Common myeloid progenitor, CD34-positive (primary cell): ENCODE measurements around the gene CCAR1.

Experiments
- CTCF ChIA-PET: fragments of 350-600 bp; sonication (Branson Sonifier 250); formaldehyde crosslinking; loops from one replicate; lab custom pipeline; 2021; ENCODE audit warnings: antibody characterized with exemption; lab: Charles Lee
- POLR2A ChIA-PET: fragments of 350-600 bp; sonication (Branson Sonifier 250); formaldehyde crosslinking; loops from one replicate; lab custom pipeline; 2021; ENCODE audit warnings: antibody characterized with exemption; lab: Charles Lee
- DNase-seq, 3 donors: peaks; one replicate each; pipeline versions ENCODE4 v3.0.0 to v3.0.0-alpha.2; 2013
- H3K27ac ChIP-seq, 2 experiments: 1 replicate in 1 of 2; 2 replicates in 1 of 2; pipeline ENCODE4 v1.7.0; 2013; ENCODE audit warnings: inconsistent platforms in 2 of 2, low read length in 2 of 2, mild to moderate bottlenecking in 2 of 2, low read depth in 1 of 2, moderate library complexity in 1 of 2; ENCODE audit not compliant: severe bottlenecking in 2 of 2, insufficient read depth in 1 of 2, poor library complexity in 1 of 2
- H3K27me3 ChIP-seq, 5 experiments: replicated peaks in 2 of 5; 1 replicate in 3 of 5; 2 replicates in 2 of 5; pipeline versions ENCODE4 v1.6.1 to v1.7.0; 2013; ENCODE audit warnings: low read length in 4 of 5, mild to moderate bottlenecking in 2 of 5, moderate library complexity in 2 of 5, inconsistent platforms in 1 of 5; ENCODE audit not compliant: insufficient read depth in 5 of 5, control insufficient read depth in 4 of 5
- H3K36me3 ChIP-seq, 4 experiments: 1 replicate in 2 of 4; 2 replicates in 2 of 4; pipeline versions ENCODE4 v1.6.1 to v1.7.0; 2013; ENCODE audit warnings: low read length in 3 of 4, control low read depth in 1 of 4, mild to moderate bottlenecking in 1 of 4; ENCODE audit not compliant: control insufficient read depth in 4 of 4, insufficient read depth in 4 of 4
- H3K4me1 ChIP-seq, 4 experiments: 1 replicate in 3 of 4; 2 replicates in 1 of 4; pipeline versions ENCODE4 v1.6.1 to v1.7.1; 2013; ENCODE audit warnings: low read length in 3 of 4, mild to moderate bottlenecking in 3 of 4, control low read depth in 1 of 4, inconsistent platforms in 1 of 4, moderate library complexity in 1 of 4; ENCODE audit not compliant: control insufficient read depth in 4 of 4, insufficient read depth in 4 of 4; ENCODE audit errors: control extremely low read depth in 1 of 4
- H3K4me3 ChIP-seq, 7 experiments: 1 replicate in 4 of 7; 2 replicates in 3 of 7; pipeline versions ENCODE4 v1.5.1 to v1.7.0; 2013; ENCODE audit warnings: mild to moderate bottlenecking in 7 of 7, low read length in 6 of 7, moderate library complexity in 6 of 7, inconsistent platforms in 2 of 7, low read depth in 2 of 7, control low read depth in 1 of 7; ENCODE audit not compliant: insufficient read depth in 4 of 7, control insufficient read depth in 1 of 7; ENCODE audit errors: extremely low read depth in 1 of 7
- H3K9me3 ChIP-seq, 5 experiments: 1 replicate in 4 of 5; 2 replicates in 1 of 5; pipeline versions ENCODE4 v1.6.1 to v1.7.1; 2013; ENCODE audit warnings: low read length in 4 of 5, mild to moderate bottlenecking in 2 of 5, inconsistent platforms in 1 of 5, low read depth in 1 of 5, moderate library complexity in 1 of 5; ENCODE audit not compliant: control insufficient read depth in 4 of 5, insufficient read depth in 2 of 5; ENCODE audit errors: control extremely low read depth in 1 of 5
- WGBS: methylation state at CpG from one replicate; pipeline ENCODE4 v1.1.5; 2013; ENCODE audit not compliant: insufficient coverage; 5-methylcytosine and 5-hydroxymethylcytosine counted together

Gene CCAR1

GRCh38 chr10:68787813-68788212 is 66.8 kb downstream of the CCAR1 start:
- no peak overlapping the region for H3K4me3 ChIP-seq
- ChIA-PET CTCF (interaction anchor here (1.3 to 2.7 kb wide), 2 partner anchors 110 to 112 kb away, joined by 3 to 8 read pairs; no protein-coding TSS in a partner anchor), POLR2A (no interaction called here)
- no peak overlapping the region for H3K27ac ChIP-seq
- WGBS: no CpG with 5 or more reads among the region's 3 CpGs
- no peaks in the 10 kb centered on the region for H3K27me3 ChIP-seq
- no peak for DNase-seq
- no peaks in the 10 kb centered on the region for H3K4me1 ChIP-seq
- H3K9me3 ChIP-seq: no peaks in the 10 kb centered on the region
- H3K36me3 ChIP-seq: peaks cover 10 to 70% (median 57%) of the 10 kb centered on the region in 4 experiments

- ChIA-PET CTCF (interaction anchor here (1.0 kb wide), 1 partner anchor 120 kb away, joined by 3 read pairs; no protein-coding TSS in a partner anchor), POLR2A (no interaction called here)
- WGBS: 99% methylated on average over 7 of the region's 10 CpGs
- no peak for DNase-seq
- Histone ChIP-seq H3K4me1 (no peaks in the 10 kb centered on the region), H3K27ac (no peak overlapping the region), H3K4me3 (no peak overlapping the region), H3K9me3 (no peaks in the 10 kb centered on the region), H3K36me3 (peaks cover 10 to 66% (median 52%) of the 10 kb centered on the region in 4 experiments), H3K27me3 (no peaks in the 10 kb centered on the region)
Measured at GRCh38 chr10:68790476-68790875, 69.4 kb downstream of the CCAR1 start.

GRCh38 chr10:68792115-68792514 is 71.1 kb downstream of the CCAR1 start:
- Histone ChIP-seq H3K27me3 (no peaks in the 10 kb centered on the region), H3K9me3 (no peaks in the 10 kb centered on the region), H3K36me3 (peaks cover 9 to 61% (median 46%) of the 10 kb centered on the region in 4 experiments), H3K4me1 (no peaks in the 10 kb centered on the region), H3K4me3 (no peak overlapping the region), H3K27ac (no peak overlapping the region)
- POLR2A ChIA-PET: no interaction called here
- CTCF ChIA-PET: interaction anchor here (0.7 to 1.7 kb wide), 3 partner anchors 10 to 108 kb away, joined by 3 to 5 read pairs (median 3); no protein-coding TSS in a partner anchor
- 89% methylated on average over 1 of the region's 1 CpG for WGBS
- DNase-seq: peak; percentile 31 to 61 (median 56)

GRCh38 chr10:68795886-68796532 is 75.0 kb downstream of the CCAR1 start:
- DNase-seq: no peak
- Histone ChIP-seq H3K27me3 (no peaks in the 10 kb centered on the region), H3K4me1 (no peaks in the 10 kb centered on the region), H3K9me3 (no peaks in the 10 kb centered on the region), H3K4me3 (no peak overlapping the region), H3K27ac (no peak overlapping the region), H3K36me3 (peaks cover 2 to 34% (median 23%) of the 10 kb centered on the region in 4 experiments)
- WGBS: 100% methylated on average over 3 of the region's 4 CpGs
- ChIA-PET POLR2A (no interaction called here), CTCF (interaction anchor here (1.2 to 2.2 kb wide), 2 partner anchors 101 to 103 kb away, joined by 3 to 10 read pairs; no protein-coding TSS in a partner anchor)

DNA sequence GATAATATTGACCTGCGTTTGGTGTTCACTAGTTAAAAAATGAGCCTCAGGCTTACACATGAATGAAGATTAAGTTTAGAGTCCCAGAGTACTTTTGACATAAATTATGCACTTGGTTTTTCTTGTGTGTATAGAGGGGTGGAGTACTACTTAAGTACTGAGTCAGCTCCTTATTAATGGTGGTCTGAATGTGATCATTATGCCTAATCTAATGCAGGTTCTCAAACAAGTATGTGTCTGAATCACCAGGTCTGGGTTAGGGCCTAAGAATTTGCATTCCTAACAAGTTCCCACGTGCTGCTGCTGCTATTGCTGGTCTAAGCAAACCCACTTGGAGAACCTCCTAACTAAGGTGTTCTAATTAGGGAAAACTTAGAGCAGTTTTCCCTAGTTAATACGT is 75.6 kb downstream of the CCAR1 start:
- DNase-seq: no peak
- ChIA-PET CTCF (interaction anchor here (2.2 kb wide), 1 partner anchor 101 kb away, joined by 10 read pairs; no protein-coding TSS in a partner anchor), POLR2A (no interaction called here)
- Histone ChIP-seq H3K4me1 (no peaks in the 10 kb centered on the region), H3K4me3 (no peak overlapping the region), H3K27ac (no peak overlapping the region), H3K9me3 (no peaks in the 10 kb centered on the region), H3K27me3 (no peaks in the 10 kb centered on the region), H3K36me3 (peaks cover 2 to 34% (median 20%) of the 10 kb centered on the region in 4 experiments)
- 100% methylated on average over 2 of the region's 3 CpGs for WGBS

- DNase-seq: no peak
- Histone ChIP-seq H3K27me3 (no peaks in the 10 kb centered on the region), H3K4me1 (no peaks in the 10 kb centered on the region), H3K36me3 (peaks cover 2 to 13% (median 11%) of the 10 kb centered on the region in 4 experiments), H3K9me3 (no peaks in the 10 kb centered on the region), H3K27ac (no peak overlapping the region), H3K4me3 (no peak overlapping the region)
- no CpG with 5 or more reads among the region's 2 CpGs for WGBS
- ChIA-PET POLR2A (no interaction called here), CTCF (interaction anchor here (3.0 kb wide), 1 partner anchor 95 kb away, joined by 10 read pairs; no protein-coding TSS in a partner anchor)
Measured at GRCh38 chr10:68800211-68800610, 79.2 kb downstream of the CCAR1 start.

- Histone ChIP-seq H3K27me3 (no peaks in the 10 kb centered on the region), H3K4me1 (no peaks in the 10 kb centered on the region), H3K36me3 (peaks cover 0 to 2% (median 0%) of the 10 kb centered on the region in 4 experiments), H3K27ac (no peak overlapping the region), H3K4me3 (no peak overlapping the region), H3K9me3 (no peaks in the 10 kb centered on the region)
- POLR2A ChIA-PET: no interaction called here
- CTCF ChIA-PET: no interaction called here
- no CpG with 5 or more reads among the region's 1 CpG for WGBS
- DNase-seq: no peak
Measured at GRCh38 chr10:68804692-68805091, 83.7 kb downstream of the CCAR1 start.
